ENCODE results near the gene ACOT7. TPM values are rescaled to one million over a fixed set of nuclear protein-coding genes. Genes with fewer than 3 reads are reported as not detected.

ACOT7 gene
- total RNA-seq, 1 experiment from 2014 or later, result 24.4 TPM

- DNase-seq (ENCODE audit: extremely low read depth, low read depth), result no peak
Observed at GRCh38 chr1:6294080-6294889, 99.3 kb downstream of the ACOT7 start.

- no peak for DNase-seq (ENCODE audit: extremely low read depth, low read depth)
Observed at GRCh38 chr1:6292102-6292501, 101.5 kb downstream of the ACOT7 start.

DNA sequence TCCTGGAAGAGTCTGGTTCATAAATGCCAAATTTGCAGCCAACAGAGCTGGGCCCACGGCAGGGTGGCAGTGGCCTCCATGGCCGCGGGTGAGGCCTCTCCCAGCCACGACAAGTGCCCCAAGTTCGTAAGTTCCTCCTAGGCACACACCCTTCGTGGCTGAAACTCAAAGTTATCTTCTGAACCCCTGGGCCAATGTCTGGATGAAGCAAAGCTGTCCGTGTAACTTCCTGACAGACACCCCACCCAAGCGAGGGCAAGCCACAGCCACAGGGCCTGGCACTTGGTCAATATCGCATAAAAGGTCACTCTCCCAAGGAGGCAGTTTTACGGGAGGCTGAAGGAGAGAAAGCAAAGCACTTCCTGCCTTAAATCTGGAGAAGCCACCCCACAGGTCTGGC, 104.9 kb downstream of the ACOT7 start:
- DNase-seq (ENCODE audit: extremely low read depth, low read depth), result no peak

- no peak for DNase-seq (ENCODE audit: extremely low read depth, low read depth)
Observed at GRCh38 chr1:6288026-6288425, 105.5 kb downstream of the ACOT7 start.

GRCh38 chr1:6287431-6287886, 106.1 kb downstream of the ACOT7 start:
- no peak for DNase-seq (ENCODE audit: extremely low read depth, low read depth)

DNA sequence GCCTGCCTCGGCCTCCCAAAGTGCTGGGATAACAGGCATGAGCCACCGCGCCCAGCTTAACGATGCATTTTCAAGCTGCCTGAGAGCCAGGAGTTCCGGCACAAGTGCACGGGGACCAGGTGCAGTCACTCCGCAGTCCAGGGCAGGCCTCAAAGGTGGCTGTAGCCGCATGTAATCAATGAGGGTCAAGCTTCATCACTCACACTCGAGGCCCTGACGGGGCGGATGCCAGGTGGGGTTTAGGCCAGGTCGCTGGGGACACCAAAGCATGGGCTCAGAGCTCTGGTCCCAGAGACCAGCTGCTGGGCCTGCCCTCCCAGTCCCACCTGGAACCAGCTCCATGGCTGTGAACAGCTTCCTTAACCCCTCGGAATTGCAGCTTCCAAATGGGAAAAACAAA, 106.5 kb downstream of the ACOT7 start:
- DNase-seq (ENCODE audit: extremely low read depth, low read depth), result no peak

DNA sequence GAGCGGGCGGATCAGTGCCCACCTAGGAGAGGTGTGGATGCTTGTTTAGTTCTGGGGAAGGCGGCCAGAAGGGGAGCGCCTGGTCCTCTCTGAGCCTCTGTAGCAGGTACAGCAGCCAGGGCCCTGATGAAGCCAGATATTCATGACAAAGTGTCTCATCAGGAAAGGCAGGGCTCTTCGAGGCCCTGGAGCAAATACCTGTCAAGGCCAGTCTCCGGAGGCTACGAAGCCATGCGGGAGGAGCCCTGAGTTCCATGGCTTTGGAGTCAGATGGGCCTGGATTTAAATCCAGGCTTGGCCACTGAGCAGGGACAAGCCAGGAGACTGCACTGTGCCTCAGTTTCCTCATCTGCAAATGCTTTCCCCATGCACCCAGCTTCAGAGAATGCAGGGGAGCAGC, 107.3 kb downstream of the ACOT7 start:
- DNase-seq (ENCODE audit: extremely low read depth, low read depth), result no peak

DNA sequence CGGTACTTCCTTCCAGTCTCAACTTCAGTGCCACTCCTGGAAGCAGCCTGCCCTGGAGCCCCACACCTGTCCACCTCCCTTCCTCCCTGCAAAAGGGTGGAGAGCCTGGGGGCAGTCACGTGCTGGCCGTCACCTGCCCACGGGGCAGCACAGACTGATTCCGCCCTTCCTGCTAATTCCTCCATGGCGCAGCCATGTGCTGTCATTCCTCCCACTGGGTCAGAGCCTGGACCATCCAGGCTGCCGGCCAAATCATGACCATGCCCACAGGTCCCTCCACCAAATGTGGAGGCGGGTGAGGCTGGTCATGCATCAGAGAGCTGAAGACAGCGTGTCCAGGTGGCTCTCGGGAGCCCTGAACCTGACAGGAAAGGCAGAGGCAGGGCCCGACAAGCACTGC, 108.2 kb downstream of the ACOT7 start:
- no peak for DNase-seq (ENCODE audit: extremely low read depth, low read depth)

DNA sequence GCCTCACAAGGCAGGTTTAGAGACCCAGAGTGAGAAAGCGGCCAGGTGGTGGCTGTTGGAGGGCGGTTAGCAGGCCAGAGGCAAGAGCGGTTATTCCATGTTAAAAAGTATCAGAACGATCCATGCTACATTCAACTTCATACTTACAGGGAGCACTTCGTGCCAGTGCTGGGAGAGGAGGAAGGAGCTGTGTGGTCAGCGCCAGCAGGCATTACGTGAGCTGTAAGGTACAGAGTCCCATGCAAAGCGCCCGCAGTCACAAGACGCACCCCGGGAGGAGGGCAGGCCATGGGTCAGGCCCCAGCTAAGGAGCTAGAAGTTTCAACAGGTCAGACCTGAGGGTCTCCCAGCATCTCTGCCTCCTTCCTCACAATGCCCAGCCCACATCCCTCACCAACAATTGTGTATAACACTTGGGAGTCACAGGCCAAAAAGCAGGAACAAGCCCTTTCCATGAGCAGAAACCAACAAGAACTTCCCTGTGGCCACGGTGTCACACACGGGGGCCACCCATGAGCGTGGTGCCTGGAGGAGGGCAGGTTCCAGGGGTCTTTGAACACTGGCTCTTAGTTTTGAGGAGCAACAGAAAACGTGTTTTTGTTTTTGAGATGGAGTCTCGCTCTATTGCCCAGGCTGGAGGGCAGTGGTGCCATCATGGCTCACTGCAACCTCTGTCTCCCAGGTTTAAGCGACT, 110.8 kb downstream of the ACOT7 start:
- no peak for DNase-seq (ENCODE audit: extremely low read depth, low read depth)

- DNase-seq (ENCODE audit: extremely low read depth, low read depth), result no peak
Observed at GRCh38 chr1:6281511-6282402, 111.8 kb downstream of the ACOT7 start.

GRCh38 chr1:6280761-6281451, 112.7 kb downstream of the ACOT7 start:
- no peak for DNase-seq (ENCODE audit: extremely low read depth, low read depth)

GRCh38 chr1:6279613-6280383, 113.8 kb downstream of the ACOT7 start:
- no peak for DNase-seq (ENCODE audit: extremely low read depth, low read depth)

DNA sequence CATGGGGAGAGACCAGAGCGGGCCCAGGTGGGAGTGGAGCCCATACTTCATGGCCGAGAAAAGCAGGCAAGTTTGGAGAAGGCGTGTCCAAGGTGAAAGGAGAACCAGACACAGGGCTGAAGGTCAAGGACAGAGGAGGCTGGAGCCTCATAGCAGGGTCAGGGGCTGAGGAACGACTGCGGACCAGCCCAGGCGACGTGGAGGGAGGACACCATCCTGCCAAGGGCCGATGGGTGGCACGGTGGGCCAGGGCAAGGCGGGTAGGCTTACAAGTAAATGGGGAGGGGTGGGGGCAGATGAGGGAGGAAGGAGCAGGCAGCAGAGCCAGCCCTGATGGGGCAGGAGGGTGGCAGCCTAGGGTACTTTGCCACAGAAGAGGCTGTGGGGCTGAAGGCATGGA, 114.5 kb downstream of the ACOT7 start:
- DNase-seq (ENCODE audit: extremely low read depth, low read depth), result no peak

DNA sequence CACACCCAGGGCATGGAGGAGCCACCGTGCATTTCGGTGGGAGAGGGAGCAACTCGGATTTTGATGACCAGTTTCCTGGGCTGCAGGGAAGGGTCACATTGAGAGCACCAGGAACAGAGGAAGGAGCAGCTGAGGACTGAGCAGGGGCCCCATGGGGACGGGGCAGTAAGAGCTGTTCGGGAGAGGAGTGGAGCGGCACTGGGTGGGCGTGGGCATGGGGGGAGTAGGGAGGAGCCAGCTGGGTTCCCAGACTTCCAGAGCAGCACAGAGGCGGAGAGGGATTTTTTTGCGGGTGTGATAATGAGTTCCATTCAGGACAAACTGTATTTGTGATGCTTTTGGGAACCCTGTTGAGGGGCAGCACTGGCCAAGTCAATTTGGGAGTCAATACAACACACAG, 115.3 kb downstream of the ACOT7 start:
- DNase-seq (ENCODE audit: extremely low read depth, low read depth), result no peak

DNA sequence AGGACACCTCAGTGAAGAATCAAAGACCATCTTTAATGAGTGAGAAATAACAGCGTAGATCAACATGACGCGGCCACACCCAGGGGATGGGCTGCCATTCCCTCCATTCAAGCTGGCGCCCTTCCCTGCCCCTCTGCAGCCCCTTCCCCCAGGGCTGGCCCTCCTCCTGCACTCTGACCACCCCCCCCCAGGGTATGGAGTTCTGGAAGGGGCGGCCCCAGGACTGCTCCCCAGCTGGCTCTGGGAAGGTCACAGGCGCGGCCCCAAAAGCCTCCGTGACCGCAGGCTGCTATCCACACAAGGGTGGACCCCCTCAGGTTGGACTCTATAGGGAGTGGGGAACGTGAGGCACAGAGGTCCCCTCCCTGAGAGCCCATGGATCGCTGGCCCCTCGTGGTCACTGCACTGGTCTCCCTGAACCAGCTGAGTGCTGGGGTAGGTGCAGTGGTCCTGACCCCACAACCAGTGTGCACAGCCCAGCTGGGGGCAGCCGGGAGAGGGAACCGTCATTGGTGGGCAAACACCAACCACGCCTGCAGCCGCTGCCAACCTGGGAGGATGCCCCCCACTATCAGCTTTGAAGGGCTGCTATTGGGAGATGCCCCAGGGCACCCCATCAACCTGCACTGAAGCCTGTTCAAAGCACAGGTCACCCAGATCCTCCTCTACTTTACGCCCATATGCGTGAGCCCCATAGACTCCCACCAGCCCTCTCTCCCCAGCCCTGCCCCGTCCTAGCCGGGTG, 116.6 kb downstream of the ACOT7 start:
- no peak for DNase-seq (ENCODE audit: extremely low read depth, low read depth)

GRCh38 chr1:6275826-6276782, 117.5 kb downstream of the ACOT7 start:
- no peak for DNase-seq (ENCODE audit: extremely low read depth, low read depth)

- DNase-seq (ENCODE audit: extremely low read depth, low read depth), result no peak
Observed at GRCh38 chr1:6274622-6275139, 118.9 kb downstream of the ACOT7 start.

GRCh38 chr1:6274102-6274501, 119.5 kb downstream of the ACOT7 start:
- no peak for DNase-seq (ENCODE audit: extremely low read depth, low read depth)
